GM10266 (cell line): ENCODE measurements around the gene UBR7.
A peak's percentile ranks its signal among the peaks of the same experiment; 100 is the strongest.
"Not testable (repeated sequence)": the region's sequence is repeated elsewhere in the genome, so short reads cannot be mapped to it uniquely, and the experiment has no call there.

Experiments used
- DNase-seq: peaks from one replicate; pipeline ENCODE4 v3.0.0; 2012; ENCODE audit errors: extremely low spot score
- TF ChIP-seq, protein P1 (sequence below): IDR thresholded peaks from 2 replicates; pipeline ENCODE4 v1.5.1; 2012; ENCODE audit warnings: mild to moderate bottlenecking, low read depth; ENCODE audit not compliant: control insufficient read depth, insufficient read depth; ENCODE audit errors: missing control alignments

Gene UBR7, protein sequence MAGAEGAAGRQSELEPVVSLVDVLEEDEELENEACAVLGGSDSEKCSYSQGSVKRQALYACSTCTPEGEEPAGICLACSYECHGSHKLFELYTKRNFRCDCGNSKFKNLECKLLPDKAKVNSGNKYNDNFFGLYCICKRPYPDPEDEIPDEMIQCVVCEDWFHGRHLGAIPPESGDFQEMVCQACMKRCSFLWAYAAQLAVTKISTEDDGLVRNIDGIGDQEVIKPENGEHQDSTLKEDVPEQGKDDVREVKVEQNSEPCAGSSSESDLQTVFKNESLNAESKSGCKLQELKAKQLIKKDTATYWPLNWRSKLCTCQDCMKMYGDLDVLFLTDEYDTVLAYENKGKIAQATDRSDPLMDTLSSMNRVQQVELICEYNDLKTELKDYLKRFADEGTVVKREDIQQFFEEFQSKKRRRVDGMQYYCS

DNA sequence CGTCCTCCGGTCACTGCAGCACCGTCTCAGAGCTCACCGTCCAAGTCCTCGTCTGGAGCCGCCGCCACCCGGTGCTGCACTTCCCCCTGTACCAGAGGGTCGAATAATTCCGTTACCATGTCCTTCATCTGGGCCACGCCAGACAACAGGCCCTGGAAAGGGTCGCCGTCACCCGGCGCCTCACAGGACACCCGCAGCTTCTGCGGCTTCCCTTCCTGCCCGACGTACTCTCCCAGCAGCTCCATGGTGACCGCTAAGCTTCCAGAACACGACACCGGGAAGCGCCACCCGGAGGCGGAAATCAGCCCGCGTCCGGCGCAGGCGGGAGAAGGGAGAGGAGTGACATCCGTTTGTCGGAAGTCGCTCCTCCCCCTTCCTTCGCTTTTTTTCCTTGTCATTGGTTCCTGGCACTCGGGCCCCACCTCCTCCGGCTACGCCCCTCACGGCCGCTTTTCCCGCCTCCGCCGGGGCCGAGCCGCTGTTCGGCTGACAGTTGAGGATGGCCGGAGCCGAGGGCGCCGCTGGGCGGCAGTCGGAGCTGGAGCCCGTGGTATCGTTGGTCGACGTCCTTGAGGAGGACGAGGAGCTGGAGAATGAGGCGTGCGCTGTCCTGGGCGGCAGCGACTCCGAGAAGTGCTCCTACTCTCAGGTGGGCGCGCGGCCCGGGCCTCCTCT lies at the start of gene UBR7, which contains the start of gene GON7:
TSS of gene UBR7 (plus strand) at position 464 of the 675 bp plus-strand sequence. CDS start at position 500, 36 bp downstream.
TSS of gene GON7 (minus strand) at position 273 of the 675 bp plus-strand sequence. CDS start at position 245, 28 bp downstream.
- peak; percentile 90 for DNase-seq
- TF ChIP-seq, protein P1, sequence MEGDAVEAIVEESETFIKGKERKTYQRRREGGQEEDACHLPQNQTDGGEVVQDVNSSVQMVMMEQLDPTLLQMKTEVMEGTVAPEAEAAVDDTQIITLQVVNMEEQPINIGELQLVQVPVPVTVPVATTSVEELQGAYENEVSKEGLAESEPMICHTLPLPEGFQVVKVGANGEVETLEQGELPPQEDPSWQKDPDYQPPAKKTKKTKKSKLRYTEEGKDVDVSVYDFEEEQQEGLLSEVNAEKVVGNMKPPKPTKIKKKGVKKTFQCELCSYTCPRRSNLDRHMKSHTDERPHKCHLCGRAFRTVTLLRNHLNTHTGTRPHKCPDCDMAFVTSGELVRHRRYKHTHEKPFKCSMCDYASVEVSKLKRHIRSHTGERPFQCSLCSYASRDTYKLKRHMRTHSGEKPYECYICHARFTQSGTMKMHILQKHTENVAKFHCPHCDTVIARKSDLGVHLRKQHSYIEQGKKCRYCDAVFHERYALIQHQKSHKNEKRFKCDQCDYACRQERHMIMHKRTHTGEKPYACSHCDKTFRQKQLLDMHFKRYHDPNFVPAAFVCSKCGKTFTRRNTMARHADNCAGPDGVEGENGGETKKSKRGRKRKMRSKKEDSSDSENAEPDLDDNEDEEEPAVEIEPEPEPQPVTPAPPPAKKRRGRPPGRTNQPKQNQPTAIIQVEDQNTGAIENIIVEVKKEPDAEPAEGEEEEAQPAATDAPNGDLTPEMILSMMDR, result peak; percentile 39

DNA sequence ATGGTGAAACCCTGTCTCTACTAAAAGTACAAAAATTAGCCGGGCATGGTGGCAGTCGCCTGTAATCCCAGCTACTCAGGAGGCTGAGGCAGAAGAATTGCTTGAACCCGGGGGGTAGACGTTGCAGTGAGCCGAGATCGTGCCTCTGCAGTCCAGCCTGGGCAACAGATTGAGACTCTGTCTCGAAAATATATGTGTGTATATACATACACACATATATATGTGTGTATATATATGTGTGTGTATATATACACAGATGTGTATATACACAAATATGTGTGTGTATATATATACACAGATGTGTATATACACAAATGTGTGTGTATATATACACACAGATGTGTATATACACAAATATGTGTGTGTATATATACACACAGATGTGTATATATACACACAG lies 48.7 kb upstream of the UBR7 start:
- not testable (repeated sequence) for DNase-seq

DNA sequence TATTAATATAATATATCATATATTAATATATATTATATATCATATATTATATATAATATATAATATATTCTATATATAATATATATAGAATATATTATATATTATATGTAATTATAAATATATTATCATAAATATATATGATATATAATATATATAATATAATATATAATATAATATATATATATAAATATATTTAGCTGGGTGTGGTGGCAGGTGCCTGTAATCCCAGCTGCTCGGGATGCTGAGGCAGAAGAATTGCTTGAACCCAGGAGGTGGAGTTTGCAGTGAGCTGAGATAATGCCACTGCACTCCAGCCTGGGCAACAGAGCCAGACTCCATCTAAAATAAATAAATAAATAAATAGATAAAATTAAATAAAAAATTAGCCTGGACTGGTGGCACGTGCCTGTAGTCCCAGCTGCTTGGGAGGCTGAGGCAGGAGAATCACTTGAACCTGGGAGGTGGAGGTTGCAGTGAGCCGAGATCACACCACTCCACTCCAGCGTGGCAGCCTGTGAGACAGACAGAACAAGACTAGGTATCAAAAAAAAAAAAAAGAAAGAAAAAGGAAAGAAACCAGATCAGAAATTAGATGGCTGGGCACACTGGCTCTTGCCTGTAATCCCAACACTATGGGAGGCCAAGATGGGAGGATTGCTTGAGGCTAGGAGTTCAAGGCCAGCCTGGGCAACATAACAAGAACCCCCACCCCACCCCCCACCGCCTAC lies 47.3 kb upstream of the UBR7 start:
- DNase-seq, result not testable (repeated sequence)

DNA sequence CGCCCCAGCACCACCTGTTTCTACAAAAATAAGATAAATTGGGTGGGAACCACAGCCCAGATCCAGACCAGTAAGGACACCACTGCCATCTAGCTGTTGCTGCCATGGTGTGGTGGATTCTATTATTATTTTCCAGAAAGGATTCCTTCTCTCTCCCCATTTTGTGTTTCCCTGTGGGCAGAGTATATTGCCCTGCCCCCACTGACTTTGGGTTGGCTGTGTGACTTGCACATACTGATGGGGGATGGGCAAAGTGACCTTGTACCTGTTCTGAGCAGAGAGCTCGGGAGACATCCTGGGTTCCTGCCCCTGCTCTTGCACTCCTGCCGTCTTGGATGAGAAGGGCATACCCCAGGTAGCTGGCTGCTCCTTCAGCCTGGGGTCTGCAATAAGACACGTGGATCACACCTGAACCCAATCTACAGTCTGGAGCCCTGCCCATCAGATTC lies 46.7 kb upstream of the UBR7 start:
- TF ChIP-seq, protein P1, result peak; percentile 50
- DNase-seq, result no peak

DNA sequence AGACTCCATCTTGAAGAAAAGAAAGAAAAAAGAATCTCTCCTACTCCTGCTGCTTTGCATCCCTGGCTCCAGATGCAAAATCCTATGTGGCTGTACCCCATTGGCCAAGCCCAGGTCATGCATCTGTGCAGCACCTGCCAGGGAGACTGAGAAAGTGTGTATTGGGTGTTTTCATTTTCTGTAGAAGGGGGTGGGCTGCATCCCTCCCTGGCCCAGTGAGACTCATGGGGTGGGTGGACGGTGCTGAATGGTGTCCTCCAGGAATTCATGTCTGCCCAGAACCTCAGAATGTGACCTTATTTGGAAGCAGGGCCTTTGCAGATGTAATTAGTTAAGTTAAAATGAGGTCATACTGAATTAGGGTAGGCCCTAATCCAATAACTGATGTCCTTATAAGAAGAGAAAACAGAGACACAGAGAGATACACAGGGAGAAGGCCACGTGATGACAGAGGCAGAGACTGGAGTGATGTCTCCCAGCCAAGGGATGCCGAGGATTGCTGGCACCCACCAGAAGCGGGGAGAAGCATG lies 45.6 kb upstream of the UBR7 start:
- TF ChIP-seq, protein P1, result no peak
- no peak for DNase-seq

DNA sequence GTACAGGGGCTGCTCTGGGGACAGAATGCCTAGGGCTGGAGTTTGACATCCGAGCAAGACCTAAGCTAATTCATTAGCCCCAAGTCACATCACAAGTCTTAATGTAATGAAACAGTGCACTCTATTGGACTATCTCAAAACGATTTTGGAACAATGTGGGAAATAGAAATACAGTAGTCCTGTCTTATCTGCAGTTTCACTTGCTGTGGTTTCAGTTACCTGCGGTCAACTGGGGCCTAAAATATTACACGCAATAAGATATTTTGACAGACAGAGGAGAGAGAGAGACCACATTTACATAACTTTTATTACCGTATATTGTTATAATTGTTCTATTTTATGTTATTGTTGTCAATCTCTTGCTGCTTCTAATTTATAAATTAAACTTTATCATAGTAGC lies 43.5 kb upstream of the UBR7 start:
- TF ChIP-seq, protein P1, result no peak
- no peak for DNase-seq

DNA sequence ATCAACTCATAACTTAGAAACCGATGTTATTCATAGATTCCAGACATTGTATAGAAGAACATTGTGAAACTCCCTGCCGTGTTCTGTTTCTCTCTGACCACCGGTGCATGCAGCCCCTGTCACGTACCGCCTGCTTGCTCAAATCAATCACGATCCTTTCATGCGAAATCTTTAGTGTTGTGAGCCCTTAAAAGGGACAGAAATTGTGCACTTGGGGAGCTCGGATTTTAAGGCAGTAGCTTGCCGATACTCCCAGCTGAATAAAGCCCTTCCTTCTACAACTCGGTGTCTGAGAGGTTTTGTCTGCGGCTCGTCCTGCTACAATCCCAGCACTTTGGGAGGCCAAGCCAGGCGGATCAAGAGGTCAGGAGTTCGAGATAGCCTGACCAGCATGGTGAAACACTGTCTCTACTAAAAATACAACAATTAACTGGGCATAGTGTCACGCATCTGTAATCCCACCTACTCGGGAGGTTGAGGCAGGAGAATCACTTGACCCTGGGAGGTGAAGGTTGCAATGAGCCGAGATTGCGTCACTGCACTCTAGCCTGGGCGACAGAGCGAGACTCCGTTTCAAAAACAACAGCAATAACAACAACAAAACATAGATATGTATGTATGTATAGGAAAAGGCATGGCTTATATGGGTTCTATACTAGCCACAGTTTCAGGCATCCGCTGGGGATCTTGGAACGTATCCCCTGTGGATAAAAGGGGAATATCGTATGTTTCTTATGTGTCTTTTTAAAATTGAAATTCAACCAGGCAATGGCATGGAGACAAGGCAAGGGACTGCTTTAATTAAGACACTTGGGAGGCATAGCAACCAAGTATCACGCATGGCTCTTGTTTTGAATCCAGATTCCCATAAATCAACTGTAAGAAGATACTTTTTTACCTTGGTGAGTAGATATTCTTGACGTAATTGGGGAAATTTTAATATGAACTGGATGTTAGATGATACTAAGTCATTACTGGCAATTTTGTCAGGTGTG lies 41.5 kb upstream of the UBR7 start:
- not testable (repeated sequence) for DNase-seq

DNA sequence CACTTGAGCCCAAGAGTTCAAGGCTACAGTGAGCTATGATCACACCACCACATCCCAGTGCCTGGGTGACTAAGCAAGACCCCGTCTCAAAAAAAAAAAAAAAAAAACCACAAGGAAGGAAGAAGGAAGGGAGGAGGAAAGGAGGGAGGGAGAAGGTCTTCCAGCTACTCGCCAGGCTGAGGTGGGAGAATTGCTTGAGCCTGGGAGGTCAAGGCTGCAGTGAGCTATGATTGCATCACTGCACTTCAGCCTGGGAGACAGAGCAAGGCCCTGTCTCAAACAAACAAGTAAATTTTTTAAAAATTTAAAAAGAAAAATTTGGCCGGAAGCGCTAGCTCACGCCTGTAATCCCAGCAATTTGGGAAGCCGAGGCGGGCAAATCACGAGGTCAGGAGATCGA lies 38.4 kb upstream of the UBR7 start:
- DNase-seq, result not testable (repeated sequence)

DNA sequence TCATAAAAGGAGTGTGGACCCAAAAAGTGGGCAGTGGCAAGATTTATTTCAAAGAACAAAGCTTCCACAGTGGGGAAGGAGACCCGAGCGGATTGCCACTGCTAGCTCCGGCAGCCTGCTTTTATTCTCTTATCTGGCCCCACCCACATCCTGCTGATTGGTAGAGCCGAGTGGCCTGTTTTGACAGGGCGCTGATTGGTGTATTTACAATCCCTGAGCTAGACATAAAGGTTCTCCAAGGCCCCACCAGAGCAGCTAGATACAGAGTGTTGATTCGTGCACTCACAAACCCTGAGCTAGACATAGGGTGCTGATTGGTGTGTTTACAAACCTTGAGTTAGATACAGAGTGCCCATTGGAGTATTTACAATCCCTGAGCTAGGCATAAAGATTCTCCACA lies 37.4 kb upstream of the UBR7 start:
- not testable (repeated sequence) for DNase-seq

DNA sequence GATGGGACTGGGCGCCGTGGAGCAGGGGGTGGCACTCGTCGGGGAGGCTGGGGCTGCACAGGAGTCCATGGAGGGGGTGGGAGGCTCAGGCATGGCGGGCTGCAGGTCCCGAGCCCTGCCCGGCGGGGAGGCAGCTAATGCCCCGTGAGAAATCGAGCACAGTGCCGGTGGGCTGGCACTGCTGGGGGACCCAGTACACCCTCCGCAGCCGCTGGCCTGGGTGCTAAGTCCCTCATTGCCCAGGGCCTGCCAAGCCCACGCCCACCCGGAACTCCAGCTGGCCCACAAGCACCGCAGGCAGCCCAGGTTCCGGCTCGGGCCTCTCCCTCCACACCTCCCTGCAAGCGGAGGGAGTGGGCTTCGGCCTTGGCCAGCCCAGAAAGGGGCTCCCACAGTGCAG lies 36.9 kb upstream of the UBR7 start:
- not testable (repeated sequence) for DNase-seq
